ENCODE data around the gene TFPI. TPM values are rescaled to one million over a fixed set of nuclear protein-coding genes. Genes with fewer than 3 reads are reported as not detected.

Gene TFPI
- total and polyA plus RNA-seq, 2 donors (not counting 1 experiment from before 2014, with no cell fraction given), result not detected

- no peaks in the 10 kb centered on the region for H3K27me3 ChIP-seq (replicated peaks in 1 of 4; ENCODE audit: control extremely low read depth in 1 of 4, control insufficient read depth in 3 of 4, insufficient read depth in 4 of 4, low read length in 3 of 4)
- H3K9me3 ChIP-seq (ENCODE audit: control extremely low read depth in 1 of 3, control insufficient read depth in 2 of 3, insufficient read depth in 1 of 3, low read length in 2 of 3), result peaks cover 0 to 2% (median 0%) of the 10 kb centered on the region in 3 donors
- H3K4me2 ChIP-seq (replicated peaks; ENCODE audit: low read depth, low read length, poor library complexity, severe bottlenecking), result no peak overlapping the region
- POLR2A ChIA-PET, result no interaction called here
- H3K27ac ChIP-seq (ENCODE audit: low read length in 2 of 2), result no peak overlapping the region
- H2AFZ ChIP-seq (ENCODE audit: insufficient read depth, low read depth, low read length, poor library complexity, severe bottlenecking), result no peak overlapping the region
- H3K9ac ChIP-seq (ENCODE audit: low read length), result no peak overlapping the region
- intact Hi-C loops (cut with micrococcal nuclease), result no loop called here
- Mint-ChIP-seq H3K27ac (no peak overlapping the region), H3K4me3 (no peak overlapping the region), H3K4me1 (no peaks in the 10 kb centered on the region), H3K9me3 (ENCODE audit: insufficient read depth) (peaks cover 6% of the 10 kb centered on the region), H3K27me3 (no peaks in the 10 kb centered on the region)
- DNase-seq (no peak), ATAC-seq (ENCODE audit: low read depth) (no peak)
- no peaks in the 10 kb centered on the region for H3K36me3 ChIP-seq (replicated peaks in 1 of 2; ENCODE audit: control extremely low read depth in 1 of 2, control insufficient read depth in 1 of 2, extremely low read depth in 1 of 2, insufficient read depth in 2 of 2, low read length in 1 of 2)
- no peaks in the 10 kb centered on the region for H3K4me1 ChIP-seq (ENCODE audit: control insufficient read depth in 2 of 2, insufficient read depth in 2 of 2, low read length in 2 of 2)
- CTCF ChIA-PET, result no interaction called here
- H3K4me3 ChIP-seq (ENCODE audit: control extremely low read depth in 1 of 5, extremely low read depth in 1 of 5, insufficient read depth in 1 of 5, low read depth in 2 of 5, low read length in 4 of 5), result no peak overlapping the region
- H3K79me2 ChIP-seq (ENCODE audit: control insufficient read depth, insufficient read depth, low read length), result no peaks in the 10 kb centered on the region
- no peak for TF ChIP-seq CTCF (IDR thresholded peaks at IDR 0.05)
- no peak for TF ChIP-seq EZH2 (IDR thresholded peaks at IDR 0.05; ENCODE audit: borderline replicate concordance, insufficient read depth, low read depth, low read length, poor library complexity, severe bottlenecking)
- no peaks in the 10 kb centered on the region for H4K20me1 ChIP-seq (ENCODE audit: control insufficient read depth, insufficient read depth, low read length, poor library complexity, severe bottlenecking)
Observed at GRCh38 chr2:187569571-187569970, 15.3 kb upstream of the TFPI start.

GRCh38 chr2:187569042-187569441, 14.8 kb upstream of the TFPI start:
- ChIA-PET POLR2A (no interaction called here), CTCF (no interaction called here)
- no peak overlapping the region for H2AFZ ChIP-seq (ENCODE audit: insufficient read depth, low read depth, low read length, poor library complexity, severe bottlenecking)
- no peaks in the 10 kb centered on the region for H3K36me3 ChIP-seq (replicated peaks in 1 of 2; ENCODE audit: control extremely low read depth in 1 of 2, control insufficient read depth in 1 of 2, extremely low read depth in 1 of 2, insufficient read depth in 2 of 2, low read length in 1 of 2)
- no peak overlapping the region for H3K4me2 ChIP-seq (replicated peaks; ENCODE audit: low read depth, low read length, poor library complexity, severe bottlenecking)
- no peak overlapping the region for H3K4me3 ChIP-seq (ENCODE audit: control extremely low read depth in 1 of 5, extremely low read depth in 1 of 5, insufficient read depth in 1 of 5, low read depth in 2 of 5, low read length in 4 of 5)
- H3K9me3 ChIP-seq (ENCODE audit: control extremely low read depth in 1 of 3, control insufficient read depth in 2 of 3, insufficient read depth in 1 of 3, low read length in 2 of 3), result peaks cover 0 to 2% (median 0%) of the 10 kb centered on the region in 3 donors
- H3K79me2 ChIP-seq (ENCODE audit: control insufficient read depth, insufficient read depth, low read length), result no peaks in the 10 kb centered on the region
- no peak for TF ChIP-seq EZH2 (IDR thresholded peaks at IDR 0.05; ENCODE audit: borderline replicate concordance, insufficient read depth, low read depth, low read length, poor library complexity, severe bottlenecking)
- no peak for TF ChIP-seq CTCF (IDR thresholded peaks at IDR 0.05)
- no peak for DNase-seq
- H3K9me3 Mint-ChIP-seq (ENCODE audit: insufficient read depth), result peaks cover 6% of the 10 kb centered on the region
- no peaks in the 10 kb centered on the region for H3K27me3 ChIP-seq (replicated peaks in 1 of 4; ENCODE audit: control extremely low read depth in 1 of 4, control insufficient read depth in 3 of 4, insufficient read depth in 4 of 4, low read length in 3 of 4)
- no peak overlapping the region for H3K27ac Mint-ChIP-seq
- intact Hi-C loops (cut with micrococcal nuclease), result no loop called here
- no peak overlapping the region for H3K4me3 Mint-ChIP-seq
- H4K20me1 ChIP-seq (ENCODE audit: control insufficient read depth, insufficient read depth, low read length, poor library complexity, severe bottlenecking), result no peaks in the 10 kb centered on the region
- no peaks in the 10 kb centered on the region for H3K4me1 ChIP-seq (ENCODE audit: control insufficient read depth in 2 of 2, insufficient read depth in 2 of 2, low read length in 2 of 2)
- no CpG with 5 or more reads among the region's 1 CpG for WGBS (ENCODE audit: insufficient coverage)
- no peak overlapping the region for H3K9ac ChIP-seq (ENCODE audit: low read length)
- H3K4me1 Mint-ChIP-seq, result no peaks in the 10 kb centered on the region
- no peak for ATAC-seq (ENCODE audit: low read depth)
- no peak overlapping the region for H3K27ac ChIP-seq (ENCODE audit: low read length in 2 of 2)
- H3K27me3 Mint-ChIP-seq, result no peaks in the 10 kb centered on the region
